IMR-90 (cell line): ENCODE results near the gene RNF4. TPM values are rescaled to one million over a fixed set of nuclear protein-coding genes. Genes with fewer than 3 reads are reported as not detected.

Source experiments
- ATAC-seq: fragments of 200-7000 bp; cut with Tn5 transposase; 2 replicates; pipeline ENCODE4 v1.9.1; 2020; ENCODE audit warnings: low read depth, mild to moderate bottlenecking, moderate library complexity
- BruUV-seq: library from RNA; stranded (reverse); fragments of 400-500 nt; replicated peaks from 2 replicates; lab custom pipeline; 2021; lab: Mats Ljungman, UMichigan
- CTCF ChIA-PET: fragments of 300-600 bp; formaldehyde crosslinking; extraction: SDS; loops from one replicate; lab custom pipeline; 2021; ENCODE audit warnings: antibody characterized with exemption; lab: Yijun Ruan, JAX
- POLR2A ChIA-PET: fragments of 300-600 bp; sonication (Branson Sonifier 250); formaldehyde crosslinking; loops from one replicate; lab custom pipeline; 2022; ENCODE audit warnings: antibody characterized with exemption; ENCODE audit not compliant: unreplicated experiment; lab: Charles Lee
- DNase-seq: peaks from one replicate; pipeline ENCODE4 v3.0.0; 2013
- H2AFZ ChIP-seq: replicated peaks from 2 replicates; pipeline ENCODE3; 2013; ENCODE audit warnings: low read length, mild to moderate bottlenecking; ENCODE audit not compliant: poor library complexity
- H2AK5ac ChIP-seq: 2 replicates; pipeline ENCODE4 v1.6.1; 2013; ENCODE audit warnings: low read depth, low read length, inconsistent platforms
- H2AK9ac ChIP-seq: replicated peaks from 2 replicates; pipeline ENCODE3; 2013; ENCODE audit warnings: mild to moderate bottlenecking, low read depth, low read length, moderate library complexity; ENCODE audit not compliant: poor library complexity
- H2BK120ac ChIP-seq: 2 replicates; pipeline ENCODE4 v1.6.1; 2013; ENCODE audit warnings: low read depth, low read length, inconsistent platforms
- H2BK15ac ChIP-seq: 3 replicates; pipeline ENCODE4 v1.6.1; 2013; ENCODE audit warnings: low read depth, low read length, inconsistent platforms
- H2BK20ac ChIP-seq: 2 replicates; pipeline ENCODE4 v1.6.1; 2013; ENCODE audit warnings: low read depth, mild to moderate bottlenecking, inconsistent platforms, low read length, moderate library complexity
- H2BK5ac ChIP-seq: 2 replicates; pipeline ENCODE4 v1.6.1; 2013; ENCODE audit warnings: mild to moderate bottlenecking, low read depth, low read length, inconsistent platforms; ENCODE audit not compliant: poor library complexity, severe bottlenecking
- H3K14ac ChIP-seq: replicated peaks from 2 replicates; pipeline ENCODE4 v1.6.1; 2013; ENCODE audit warnings: low read depth, low read length, inconsistent platforms
- H3K18ac ChIP-seq: 2 replicates; pipeline ENCODE4 v1.6.1; 2013; ENCODE audit warnings: low read depth, low read length, control low read depth
- H3K23ac ChIP-seq: 2 replicates; pipeline ENCODE4 v1.6.1; 2013; ENCODE audit warnings: low read depth, low read length, inconsistent platforms
- H3K27ac ChIP-seq: 2 replicates; pipeline ENCODE4 v1.5.1; 2013; ENCODE audit warnings: mild to moderate bottlenecking, control low read depth, low read length; ENCODE audit not compliant: insufficient read depth
- H3K27me3 ChIP-seq: 2 replicates; pipeline ENCODE4 v1.6.1; 2013; ENCODE audit warnings: low read length; ENCODE audit not compliant: control insufficient read depth, insufficient read depth
- H3K36me3 ChIP-seq: 2 replicates; pipeline ENCODE4 v1.6.1; 2013; ENCODE audit warnings: low read length, mixed read lengths; ENCODE audit not compliant: control insufficient read depth, insufficient read depth
- H3K4ac ChIP-seq: 2 replicates; pipeline ENCODE4 v1.6.1; 2013; ENCODE audit warnings: low read depth, low read length, inconsistent platforms
- H3K4me1 ChIP-seq: 2 replicates; pipeline ENCODE4 v1.6.1; 2013; ENCODE audit warnings: low read length, mixed read lengths; ENCODE audit not compliant: control insufficient read depth, insufficient read depth
- H3K4me2 ChIP-seq: 2 replicates; pipeline ENCODE4 v1.6.1; 2013; ENCODE audit warnings: low read depth, mild to moderate bottlenecking, control low read depth, low read length, moderate library complexity
- H3K4me3 ChIP-seq: 2 replicates; pipeline ENCODE4 v1.5.1; 2013; ENCODE audit warnings: low read depth, mild to moderate bottlenecking, control low read depth, low read length, moderate library complexity; ENCODE audit not compliant: insufficient read depth
- H3K56ac ChIP-seq: 2 replicates; pipeline ENCODE4 v1.6.1; 2013; ENCODE audit warnings: low read length, inconsistent platforms; ENCODE audit not compliant: insufficient read depth; ENCODE audit errors: extremely low read depth
- H3K79me1 ChIP-seq, 2 experiments: 2 replicates each; pipeline ENCODE4 v1.6.1; 2013; ENCODE audit warnings: low read length in 2 of 2, inconsistent platforms in 1 of 2, low read depth in 1 of 2
- H3K9ac ChIP-seq: 2 replicates; pipeline ENCODE4 v1.6.1; 2013; ENCODE audit warnings: low read depth, low read length, control low read depth
- H3K9me1 ChIP-seq: 2 replicates; pipeline ENCODE4 v1.6.1; 2013; ENCODE audit warnings: low read length, inconsistent platforms; ENCODE audit not compliant: insufficient read depth
- H3K9me3 ChIP-seq: 2 replicates; pipeline ENCODE4 v1.6.1; 2013; ENCODE audit warnings: low read length; ENCODE audit not compliant: control insufficient read depth, insufficient read depth
- H4K20me1 ChIP-seq: 2 replicates; pipeline ENCODE4 v1.6.1; 2013; ENCODE audit warnings: low read length, inconsistent platforms; ENCODE audit not compliant: insufficient read depth
- H4K5ac ChIP-seq: 2 replicates; pipeline ENCODE4 v1.6.1; 2013; ENCODE audit warnings: mild to moderate bottlenecking, low read depth, low read length, control low read depth
- H4K8ac ChIP-seq, 2 experiments: 2 replicates each; pipeline ENCODE4 v1.6.1; 2013; ENCODE audit warnings: low read depth in 2 of 2, low read length in 2 of 2, control low read depth in 1 of 2, inconsistent platforms in 1 of 2
- H4K91ac ChIP-seq: 2 replicates; pipeline ENCODE4 v1.6.1; 2013; ENCODE audit warnings: low read depth, low read length, inconsistent platforms; ENCODE audit not compliant: insufficient read depth
- BHLHE40 ChIP-seq: fragments of 150-350 bp; IDR thresholded peaks from 2 replicates; pipeline ENCODE4 v1.6.1; 2016; ENCODE audit warnings: mild to moderate bottlenecking, low read depth, low read length
- CEBPB ChIP-seq: IDR thresholded peaks from 2 replicates; pipeline ENCODE4 v1.6.1; 2012; ENCODE audit warnings: low read depth, low read length, improper control_type of control experiment
- CHD1 ChIP-seq: IDR thresholded peaks from 2 replicates; pipeline ENCODE4 v1.6.1; 2012; ENCODE audit warnings: low read depth, low read length, improper control_type of control experiment
- FOS ChIP-seq: fragments of 150-350 bp; IDR thresholded peaks from 2 replicates; pipeline ENCODE4 v1.6.1; 2016; ENCODE audit warnings: low read depth, low read length
- MAFK ChIP-seq: IDR thresholded peaks from 2 replicates; pipeline ENCODE4 v1.6.1; 2012; ENCODE audit warnings: low read depth, low read length, improper control_type of control experiment
- MAZ ChIP-seq: IDR thresholded peaks from 2 replicates; pipeline ENCODE4 v1.6.1; 2012; ENCODE audit warnings: low read depth, mild to moderate bottlenecking, low read length, improper control_type of control experiment, moderate library complexity, borderline replicate concordance
- MXI1 ChIP-seq: IDR thresholded peaks from 2 replicates; pipeline ENCODE4 v1.6.1; 2012; ENCODE audit warnings: low read depth, mild to moderate bottlenecking, low read length, moderate library complexity, borderline replicate concordance
- NFE2L2 ChIP-seq: fragments of 150-350 bp; IDR thresholded peaks from 2 replicates; pipeline ENCODE4 v1.6.1; 2016; ENCODE audit warnings: low read depth, mild to moderate bottlenecking, low read length
- POLR2A ChIP-seq: IDR thresholded peaks from 2 replicates; pipeline ENCODE4 v1.6.1; 2012; ENCODE audit warnings: mild to moderate bottlenecking, low read depth, low read length
- RAD21 ChIP-seq: IDR thresholded peaks from 2 replicates; pipeline ENCODE4 v1.6.1; 2012; ENCODE audit warnings: low read length, improper control_type of control experiment
- RCOR1 ChIP-seq: IDR thresholded peaks from 2 replicates; pipeline ENCODE4 v1.6.1; 2012; ENCODE audit warnings: mild to moderate bottlenecking, low read length, improper control_type of control experiment; ENCODE audit not compliant: insufficient replicate concordance
- RFX5 ChIP-seq: IDR thresholded peaks from 2 replicates; pipeline ENCODE4 v1.8.0; 2012; ENCODE audit warnings: low read depth, mild to moderate bottlenecking, low read length, moderate library complexity
- SMC3 ChIP-seq: fragments of 150-350 bp; IDR thresholded peaks from 2 replicates; pipeline ENCODE4 v1.6.1; 2016; ENCODE audit warnings: low read depth, mild to moderate bottlenecking, antibody characterized with exemption, low read length, moderate library complexity
- WGBS, 2 experiments: methylation state at CpG; one replicate each; pipeline versions ENCODE4 v1.1.5 to v1.1.7; 2013; ENCODE audit warnings: missing lambda C conversion rate in 2 of 2; ENCODE audit not compliant: insufficient read length in 1 of 2; ENCODE audit errors: extremely low coverage in 2 of 2; 5-methylcytosine and 5-hydroxymethylcytosine counted together
- dilution Hi-C: fragments of 300-500 bp; cut with HindIII; formaldehyde crosslinking; loops from one replicate; pipeline ENCODE4 v1.14.3; 2018; ENCODE audit warnings: low sequenced_read_pairs; ENCODE audit not compliant: unreplicated experiment
- in situ Hi-C: fragments of 300-500 bp; cut with MboI; formaldehyde crosslinking; loops from 3 replicates; pipeline ENCODE4 v1.14.3; 2019; ENCODE audit warnings: low sequenced_read_pairs, inconsistent platforms, mixed read lengths
- intact Hi-C: fragments of 100-400 bp; cut with micrococcal nuclease; formaldehyde crosslinking; loops from 2 replicates; pipeline ENCODE4 v1.10.0; 2022
- polyA plus RNA-seq, 3 experiments: library from polyadenylated mRNA; depleted of rRNA; stranded (reverse); fragments of >200 nt; gene quantifications; 2 replicates each; pipeline ENCODE4 v1.2.3, GENCODE V29; 2012; ENCODE audit warnings: low replicate concordance in 1 of 3
- total RNA-seq: library from RNA; depleted of rRNA; stranded (reverse); fragments of >200 nt; gene quantifications from 2 replicates; pipeline ENCODE4 v1.2.3, GENCODE V29; 2012
- TF ChIP-seq, protein P1 (sequence below): fragments of 150-350 bp; IDR thresholded peaks from 2 replicates; pipeline ENCODE4 v1.6.1; 2016; ENCODE audit warnings: low read depth, mild to moderate bottlenecking, low read length, moderate library complexity, borderline replicate concordance
- TF ChIP-seq, protein P2 (sequence below): fragments of 150-350 bp; IDR thresholded peaks from 2 replicates; pipeline ENCODE4 v1.6.1; 2017; ENCODE audit warnings: mild to moderate bottlenecking, antibody characterized with exemption, low read length, low read depth

RNF4 gene
- total and polyA plus RNA-seq, 2 of the 4 experiments (the other 2 are of a cell fraction) = 63.8 to 73.8 TPM

DNA sequence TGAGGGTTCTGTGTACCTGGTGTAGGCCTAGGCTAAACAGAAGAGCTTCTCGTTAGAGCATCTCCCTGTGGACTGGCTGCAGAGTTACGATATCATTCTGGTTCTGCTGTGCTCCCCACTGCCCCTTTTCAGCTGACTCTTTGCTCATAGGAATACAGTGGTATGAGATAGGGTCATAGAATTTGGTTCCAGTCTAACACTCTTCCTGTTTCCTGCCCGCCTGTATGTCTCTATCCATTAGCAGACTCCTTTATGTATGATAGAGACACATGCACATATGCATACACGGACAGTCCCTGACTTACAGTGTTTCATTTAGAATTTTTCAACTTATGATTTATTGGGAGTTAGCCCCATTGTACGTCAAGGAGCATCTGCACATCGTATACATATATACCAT lies 15.3 kb downstream of the RNF4 start:
- POLR2A ChIA-PET = no interaction called here
- no TSS peak for BruUV-seq
- dilution Hi-C loops = no loop called here

More for the DNA sequence above, 15.3 kb downstream of the RNF4 start:
- peaks cover 9% of the 10 kb centered on the region for H3K36me3 ChIP-seq
- in situ Hi-C loops (no loop called here), intact Hi-C loops (no loop called here)
- H4K20me1 ChIP-seq = peaks cover 99% of the 10 kb centered on the region
- H2AFZ ChIP-seq = no peak overlapping the region
- H3K4me2 ChIP-seq = no peak overlapping the region
- H3K18ac ChIP-seq = no peak overlapping the region
- DNase-seq (no peak), ATAC-seq (no peak)
- no peak overlapping the region for H4K8ac ChIP-seq
- H4K5ac ChIP-seq = no peak overlapping the region
- no peak overlapping the region for H2BK20ac ChIP-seq
- H4K91ac ChIP-seq = no peak overlapping the region
- TF ChIP-seq, protein P1, sequence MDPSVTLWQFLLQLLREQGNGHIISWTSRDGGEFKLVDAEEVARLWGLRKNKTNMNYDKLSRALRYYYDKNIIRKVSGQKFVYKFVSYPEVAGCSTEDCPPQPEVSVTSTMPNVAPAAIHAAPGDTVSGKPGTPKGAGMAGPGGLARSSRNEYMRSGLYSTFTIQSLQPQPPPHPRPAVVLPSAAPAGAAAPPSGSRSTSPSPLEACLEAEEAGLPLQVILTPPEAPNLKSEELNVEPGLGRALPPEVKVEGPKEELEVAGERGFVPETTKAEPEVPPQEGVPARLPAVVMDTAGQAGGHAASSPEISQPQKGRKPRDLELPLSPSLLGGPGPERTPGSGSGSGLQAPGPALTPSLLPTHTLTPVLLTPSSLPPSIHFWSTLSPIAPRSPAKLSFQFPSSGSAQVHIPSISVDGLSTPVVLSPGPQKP = no peak
- TF ChIP-seq FOS (no peak), POLR2A (no peak), BHLHE40 (no peak), MXI1 (no peak), MAFK (no peak), SMC3 (no peak), NFE2L2 (no peak), MAZ (no peak), RAD21 (no peak), CHD1 (no peak), RFX5 (no peak), CEBPB (no peak), RCOR1 (no peak)
- TF ChIP-seq, protein P2, sequence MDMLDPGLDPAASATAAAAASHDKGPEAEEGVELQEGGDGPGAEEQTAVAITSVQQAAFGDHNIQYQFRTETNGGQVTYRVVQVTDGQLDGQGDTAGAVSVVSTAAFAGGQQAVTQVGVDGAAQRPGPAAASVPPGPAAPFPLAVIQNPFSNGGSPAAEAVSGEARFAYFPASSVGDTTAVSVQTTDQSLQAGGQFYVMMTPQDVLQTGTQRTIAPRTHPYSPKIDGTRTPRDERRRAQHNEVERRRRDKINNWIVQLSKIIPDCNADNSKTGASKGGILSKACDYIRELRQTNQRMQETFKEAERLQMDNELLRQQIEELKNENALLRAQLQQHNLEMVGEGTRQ = no peak
- H2AK9ac ChIP-seq = no peak overlapping the region
- H2BK5ac ChIP-seq = no peak overlapping the region
- no peak overlapping the region for H2BK15ac ChIP-seq
- H3K4ac ChIP-seq = no peak overlapping the region
- WGBS, 2 experiments = no CpG with 5 or more reads among the region's 6 CpGs
- no peaks in the 10 kb centered on the region for H3K27me3 ChIP-seq
- H3K9me1 ChIP-seq = peaks cover 47% of the 10 kb centered on the region
- H3K27ac ChIP-seq = no peak overlapping the region
- H3K23ac ChIP-seq = no peak overlapping the region
- no peak overlapping the region for H3K56ac ChIP-seq
- peaks cover 3% of the 10 kb centered on the region; the same call in 1 of the 2 replicates for H3K4me1 ChIP-seq
- H2AK5ac ChIP-seq = no peak overlapping the region
- no peaks in the 10 kb centered on the region for H3K9me3 ChIP-seq
- H3K79me1 ChIP-seq = peaks cover 5 to 85% of the 10 kb centered on the region in 2 experiments
- no peak overlapping the region for H3K4me3 ChIP-seq
- no peak overlapping the region for H3K9ac ChIP-seq
- H3K14ac ChIP-seq = no peak overlapping the region
- no peak overlapping the region for H2BK120ac ChIP-seq
- CTCF ChIA-PET = no interaction called here
